ENCODE data around the gene SLC29A2.

The SLC29A2 gene

DNA sequence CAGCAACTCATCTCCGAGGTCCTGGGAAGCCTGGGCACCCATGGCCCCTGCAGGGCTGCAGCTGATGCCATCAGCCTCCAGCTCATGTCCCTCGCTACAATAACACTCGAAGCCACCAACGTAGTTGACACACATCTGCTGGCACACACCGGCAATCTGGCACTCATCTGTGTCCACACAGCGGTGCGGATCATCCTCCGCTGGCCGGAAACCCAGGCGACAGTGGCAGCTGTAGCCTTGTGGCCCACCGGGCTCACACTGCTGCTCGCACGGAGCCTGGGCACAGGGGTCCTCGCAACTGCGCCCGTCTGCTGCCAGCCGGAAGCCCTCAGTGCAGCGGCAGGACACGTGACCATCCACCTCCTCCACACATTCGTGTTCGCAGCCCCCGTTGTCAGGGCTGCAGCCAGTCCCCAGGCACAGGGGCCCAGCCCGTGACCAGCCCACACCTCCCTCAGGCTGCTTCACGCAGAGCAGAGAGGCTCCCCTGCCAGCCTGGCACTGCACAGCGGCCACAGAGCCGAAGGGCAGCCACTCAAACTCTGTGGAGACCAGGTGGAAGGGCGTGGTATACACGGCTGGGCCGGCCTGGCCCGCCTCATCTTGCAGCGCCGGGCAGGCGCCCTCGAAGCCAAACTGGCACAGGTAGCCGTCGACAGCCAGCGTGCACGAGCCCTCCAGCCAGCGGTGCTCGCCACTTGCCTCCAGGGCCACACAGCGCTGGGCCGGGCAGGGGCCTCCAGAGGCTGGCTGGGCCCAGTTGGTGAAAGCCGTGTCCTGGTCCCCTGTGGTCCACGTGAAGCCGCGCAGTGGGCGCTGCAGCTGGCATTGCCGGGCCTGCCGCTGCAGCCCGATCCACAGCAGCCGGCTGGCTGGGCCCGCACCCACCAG, 55.4 kb downstream of the SLC29A2 start:
- no peak for FAIRE-seq

DNA sequence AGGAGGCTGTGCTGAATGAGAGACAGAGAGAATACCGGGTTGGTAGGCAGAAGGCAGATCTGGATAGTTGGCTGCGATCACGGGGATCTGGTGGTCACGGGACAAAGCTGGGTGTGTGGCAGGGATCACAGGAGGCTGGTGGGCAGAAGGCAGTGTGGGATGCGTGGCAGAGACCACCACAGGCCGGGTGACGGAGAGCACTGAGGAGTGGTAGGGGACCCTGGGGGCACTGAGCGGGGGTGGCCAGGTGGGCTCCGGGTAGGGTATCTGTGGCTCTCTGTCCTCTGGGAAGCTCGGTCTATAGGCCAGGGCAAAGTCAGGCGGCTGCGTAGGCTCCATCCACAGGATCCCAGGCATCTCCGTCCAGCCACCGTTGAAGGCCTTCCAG, 56.1 kb downstream of the SLC29A2 start:
- no peak for FAIRE-seq

GRCh38 chr11:66314561-66315497, 56.7 kb downstream of the SLC29A2 start:
- FAIRE-seq, result no peak

DNA sequence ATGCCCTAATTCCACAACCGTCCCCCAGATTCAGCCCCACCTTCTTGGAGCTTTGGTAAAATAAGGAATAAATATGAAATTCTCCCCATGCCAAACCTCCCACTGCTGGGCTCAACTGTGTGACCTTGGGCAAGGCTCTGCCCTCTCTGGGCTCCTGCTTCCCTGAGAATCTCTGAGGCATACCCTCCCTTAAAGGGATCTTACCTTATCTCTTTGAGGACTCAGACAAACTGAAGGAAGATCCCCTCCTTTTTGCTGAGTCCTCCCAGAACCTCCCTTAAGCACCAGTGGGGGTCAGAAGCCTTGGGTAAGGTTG, 57.4 kb downstream of the SLC29A2 start:
- no peak for FAIRE-seq

- no peak for FAIRE-seq
These were observed 58.0 kb downstream of the SLC29A2 start for GRCh38 chr11:66313321-66314185.

- no peak for FAIRE-seq
These were observed 58.8 kb downstream of the SLC29A2 start for GRCh38 chr11:66312549-66313320.
